SH-SY5Y (cell line): ENCODE results near the gene UGT2A3.

Experiments used
- GATA2 ChIP-seq: IDR thresholded peaks from 2 replicates; pipeline ENCODE4 v1.6.1; 2011; ENCODE audit warnings: mild to moderate bottlenecking, low read depth, low read length
- GATA3 ChIP-seq: IDR thresholded peaks from 2 replicates; pipeline ENCODE4 v1.6.1; 2011; ENCODE audit warnings: low read depth, mild to moderate bottlenecking, low read length, moderate library complexity

GRCh38 chr4:68987007-68987406 is 35.4 kb upstream of the UGT2A3 start:
- TF ChIP-seq GATA2 (no peak), GATA3 (no peak)
